ENCODE measurements around the gene TANK.
"Not testable (repeated sequence)": the region's sequence is repeated elsewhere in the genome, so short reads cannot be mapped to it uniquely, and the experiment has no call there.

The TANK gene

GRCh38 chr2:161273038-161273760 lies 113.0 kb downstream of the TANK start:
- peak; percentile 74 for DNase-seq (ENCODE audit: low spot score)

DNA sequence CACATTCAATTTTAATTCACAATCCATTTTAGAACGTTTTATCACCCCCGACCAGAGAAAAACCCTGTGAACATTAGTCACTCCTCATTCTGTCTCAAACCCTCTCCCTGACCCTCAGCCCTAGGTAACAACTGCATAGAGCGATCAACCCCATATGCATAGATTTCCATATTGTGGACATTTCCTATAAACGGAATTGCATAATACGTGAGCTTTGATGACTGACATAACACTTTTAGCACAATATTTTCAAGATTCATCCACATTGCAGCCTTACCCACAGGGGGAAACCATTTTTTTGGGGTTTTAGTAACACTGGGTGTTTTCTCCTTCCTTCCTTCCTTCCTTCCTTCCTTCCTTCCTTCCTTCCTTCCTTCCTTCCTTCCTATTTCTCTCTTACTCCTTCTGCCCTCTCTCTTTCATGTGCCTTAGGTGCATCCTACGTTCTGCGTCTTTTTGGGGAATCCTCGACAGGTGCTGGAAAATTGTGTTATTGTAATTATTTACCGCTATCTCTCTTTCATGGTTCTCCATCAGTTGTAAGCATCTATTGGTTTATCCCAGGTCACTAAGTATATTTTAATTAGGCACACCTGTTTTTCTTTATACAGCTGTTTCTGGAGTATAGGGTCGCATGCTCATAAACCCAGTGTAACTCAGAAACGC lies 118.5 kb downstream of the TANK start:
- peak; percentile 24 for DNase-seq (ENCODE audit: low spot score)

- not testable (repeated sequence) for DNase-seq (ENCODE audit: low spot score)
Measured at GRCh38 chr2:161279230-161279815, 119.1 kb downstream of the TANK start.

DNA sequence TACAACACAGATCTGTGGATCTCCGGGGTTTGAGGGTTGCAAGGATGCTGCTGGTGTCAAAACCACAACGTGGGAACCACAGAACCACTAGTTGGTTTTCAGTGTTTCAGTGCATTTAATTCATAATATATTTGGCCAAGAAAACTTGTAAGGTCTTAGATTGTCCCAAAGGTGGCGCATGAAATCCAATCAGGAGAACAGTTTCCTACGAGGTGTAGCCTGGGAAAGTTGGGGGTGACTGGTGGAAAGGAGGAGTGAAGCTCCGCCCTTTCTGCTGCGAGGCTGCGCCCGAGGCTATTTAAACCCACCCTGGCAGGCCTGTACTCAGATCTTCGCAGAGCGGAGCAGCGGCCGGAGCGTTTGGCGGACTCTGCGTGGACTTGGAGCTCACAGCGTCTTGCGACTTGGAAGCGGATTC lies 120.7 kb downstream of the TANK start:
- DNase-seq (ENCODE audit: low spot score): peak; percentile 14

GRCh38 chr2:161281615-161282310 lies 121.5 kb downstream of the TANK start:
- DNase-seq (ENCODE audit: low spot score): not testable (repeated sequence)

GRCh38 chr2:161282311-161282644 lies 122.0 kb downstream of the TANK start:
- not testable (repeated sequence) for DNase-seq (ENCODE audit: low spot score)

DNA sequence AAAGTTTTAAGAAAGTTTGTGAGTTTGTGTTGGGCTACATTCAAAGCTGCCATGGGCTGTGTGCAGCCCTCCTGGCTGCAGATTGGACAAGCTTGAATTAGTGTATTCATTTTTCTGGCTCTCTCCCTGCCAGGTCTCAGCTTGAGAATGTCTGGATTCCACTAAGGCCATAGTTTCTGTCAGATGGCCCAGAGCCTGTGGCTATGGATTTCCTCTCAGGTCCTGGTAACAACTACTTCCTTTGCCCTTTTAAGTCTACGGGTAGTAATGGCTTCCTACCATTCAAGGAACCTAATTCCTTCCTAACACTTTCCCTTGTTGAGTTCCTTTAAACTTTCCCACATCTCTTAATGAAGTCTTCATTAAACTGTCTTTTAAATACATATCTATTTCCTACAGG lies 123.7 kb downstream of the TANK start:
- DNase-seq (ENCODE audit: low spot score): no peak

Measured in Ammon's horn (tissue), 1 donor.